ENCODE data around the gene PEX14.

DNA sequence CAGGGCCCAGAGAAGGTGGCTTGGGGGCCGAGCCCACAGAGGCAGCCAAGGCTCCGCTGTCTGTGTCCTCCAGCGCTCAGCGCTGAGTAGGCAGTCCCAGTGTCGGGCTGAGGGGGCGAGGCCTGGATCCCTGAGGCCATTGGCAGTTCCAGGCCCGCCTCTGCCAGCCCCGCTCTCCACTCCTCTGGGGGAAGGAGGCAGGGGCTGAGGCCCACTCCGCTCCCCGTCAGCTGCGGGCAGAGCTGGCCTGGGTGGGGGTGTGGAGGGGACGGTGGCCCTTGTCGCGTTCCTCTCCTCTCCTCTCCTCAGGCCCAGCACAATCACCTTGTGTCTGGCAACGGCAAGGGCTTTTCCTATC lies 188.9 kb downstream of the PEX14 start:
- TF ChIP-seq POLR2AphosphoS5 (IDR thresholded peaks at IDR 0.05; ENCODE audit: low read depth), result no peak
- TF ChIP-seq, protein P1, sequence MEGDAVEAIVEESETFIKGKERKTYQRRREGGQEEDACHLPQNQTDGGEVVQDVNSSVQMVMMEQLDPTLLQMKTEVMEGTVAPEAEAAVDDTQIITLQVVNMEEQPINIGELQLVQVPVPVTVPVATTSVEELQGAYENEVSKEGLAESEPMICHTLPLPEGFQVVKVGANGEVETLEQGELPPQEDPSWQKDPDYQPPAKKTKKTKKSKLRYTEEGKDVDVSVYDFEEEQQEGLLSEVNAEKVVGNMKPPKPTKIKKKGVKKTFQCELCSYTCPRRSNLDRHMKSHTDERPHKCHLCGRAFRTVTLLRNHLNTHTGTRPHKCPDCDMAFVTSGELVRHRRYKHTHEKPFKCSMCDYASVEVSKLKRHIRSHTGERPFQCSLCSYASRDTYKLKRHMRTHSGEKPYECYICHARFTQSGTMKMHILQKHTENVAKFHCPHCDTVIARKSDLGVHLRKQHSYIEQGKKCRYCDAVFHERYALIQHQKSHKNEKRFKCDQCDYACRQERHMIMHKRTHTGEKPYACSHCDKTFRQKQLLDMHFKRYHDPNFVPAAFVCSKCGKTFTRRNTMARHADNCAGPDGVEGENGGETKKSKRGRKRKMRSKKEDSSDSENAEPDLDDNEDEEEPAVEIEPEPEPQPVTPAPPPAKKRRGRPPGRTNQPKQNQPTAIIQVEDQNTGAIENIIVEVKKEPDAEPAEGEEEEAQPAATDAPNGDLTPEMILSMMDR (conservative IDR thresholded peaks at IDR 0.05; ENCODE audit: low read depth in 2 of 2), result no peak
- no peak for TF ChIP-seq ZNF114 (CRISPR knock-in tag; IDR thresholded peaks at IDR 0.05)

All from GM23338 (cell line).